Panc1 (cell line): Measurements from ENCODE around the gene ARHGEF3. TPM values are rescaled to one million over a fixed set of nuclear protein-coding genes. Genes with fewer than 3 reads are reported as not detected.

Experiments used
- ATAC-seq: fragments of 200-7000 bp; cut with Tn5 transposase; 2 replicates; pipeline ENCODE4 v1.9.1; 2020; ENCODE audit warnings: mild to moderate bottlenecking, moderate library complexity
- BruUV-seq: library from RNA; stranded (reverse); fragments of 400-500 nt; replicated peaks from 2 replicates; lab custom pipeline; 2021; lab: Mats Ljungman, UMichigan
- CTCF ChIA-PET: fragments of 300-600 bp; sonication (Branson Sonifier 250); formaldehyde crosslinking; loops from one replicate; lab custom pipeline; 2022; ENCODE audit warnings: antibody characterized with exemption; lab: Charles Lee
- POLR2A ChIA-PET: fragments of 300-600 bp; sonication (Branson Sonifier 250); formaldehyde crosslinking; loops from one replicate; lab custom pipeline; 2022; ENCODE audit warnings: antibody characterized with exemption; lab: Charles Lee
- DNase-seq: peaks from one replicate; pipeline ENCODE4 v3.0.0-alpha.2; 2010; ENCODE audit warnings: low read depth, low spot score
- H3K27ac ChIP-seq: 2 replicates; pipeline ENCODE4 v1.5.1; 2011; ENCODE audit warnings: mild to moderate bottlenecking, low read length, inconsistent platforms
- H3K27me3 ChIP-seq: fragments of 200-500 bp; sonication (Bioruptor generic); 2 replicates; pipeline ENCODE4 v1.6.0; 2014; ENCODE audit warnings: low read length, inconsistent platforms; ENCODE audit not compliant: control insufficient read depth, insufficient read depth
- H3K36me3 ChIP-seq: fragments of 200-500 bp; sonication (Bioruptor generic); 2 replicates; pipeline ENCODE4 v1.5.1; 2014; ENCODE audit warnings: inconsistent platforms, mild to moderate bottlenecking, low read length, moderate library complexity; ENCODE audit not compliant: control insufficient read depth, insufficient read depth
- H3K4me1 ChIP-seq: 2 replicates; pipeline ENCODE4 v1.5.1; 2011; ENCODE audit warnings: inconsistent platforms, mild to moderate bottlenecking, low read length, moderate library complexity; ENCODE audit not compliant: control insufficient read depth, insufficient read depth
- H3K4me3 ChIP-seq, 2 experiments: 2 replicates each; pipeline ENCODE4 v1.5.1; 2011 to 2012; ENCODE audit warnings: low read depth in 2 of 2, low read length in 2 of 2, mild to moderate bottlenecking in 2 of 2, inconsistent platforms in 1 of 2, moderate library complexity in 1 of 2
- H3K9me3 ChIP-seq: fragments of 200-500 bp; sonication (Bioruptor generic); 2 replicates; pipeline ENCODE4 v1.5.1; 2014; ENCODE audit warnings: low read depth, mild to moderate bottlenecking, inconsistent platforms, low read length, moderate library complexity; ENCODE audit not compliant: control insufficient read depth, insufficient read depth
- POLR2AphosphoS5 ChIP-seq: IDR thresholded peaks from 2 replicates; pipeline ENCODE4 v1.6.1; 2012; ENCODE audit warnings: mild to moderate bottlenecking, low read depth, low read length, moderate library complexity
- SIN3A ChIP-seq: IDR thresholded peaks from 2 replicates; pipeline ENCODE4 v1.6.1; 2012; ENCODE audit warnings: low read depth, mild to moderate bottlenecking, low read length, moderate library complexity, borderline replicate concordance; ENCODE audit not compliant: insufficient read depth
- TCF7L2 ChIP-seq: IDR thresholded peaks from 2 replicates; pipeline ENCODE4 v1.6.1; 2011; ENCODE audit warnings: mild to moderate bottlenecking, low read depth, low read length, inconsistent platforms
- in situ Hi-C: cut with HindIII; loops from 2 replicates; pipeline ENCODE4 v1.10.0; 2016; ENCODE audit warnings: low sequenced_read_pairs, low pct_unique_long_range_greater_than_20kb
- intact Hi-C: fragments of 100-400 bp; cut with micrococcal nuclease; formaldehyde crosslinking; loops from one replicate; pipeline ENCODE4 v1.10.0; 2022; ENCODE audit not compliant: unreplicated experiment
- total RNA-seq: library from RNA; stranded (reverse); gene quantifications from one replicate; pipeline ENCODE4 v1.2.1, GENCODE V29; 2021; ENCODE audit not compliant: unreplicated experiment
- TF ChIP-seq, protein P1 (sequence below), 2 experiments: IDR thresholded peaks; 2 replicates each; pipeline ENCODE4 v1.6.1; 2011 to 2012; ENCODE audit warnings: low read depth in 2 of 2, control low read depth in 1 of 2, low read length in 1 of 2, mild to moderate bottlenecking in 1 of 2, moderate library complexity in 1 of 2; ENCODE audit not compliant: insufficient read depth in 1 of 2
- TF ChIP-seq, protein P2 (sequence below): fragments of 450-650 bp; IDR thresholded peaks from 2 replicates; pipeline ENCODE4 v1.5.1; 2017; ENCODE audit warnings: mild to moderate bottlenecking

ARHGEF3 gene
- total RNA-seq, 1 experiment from 2014 or later, result 19.8 TPM

DNA sequence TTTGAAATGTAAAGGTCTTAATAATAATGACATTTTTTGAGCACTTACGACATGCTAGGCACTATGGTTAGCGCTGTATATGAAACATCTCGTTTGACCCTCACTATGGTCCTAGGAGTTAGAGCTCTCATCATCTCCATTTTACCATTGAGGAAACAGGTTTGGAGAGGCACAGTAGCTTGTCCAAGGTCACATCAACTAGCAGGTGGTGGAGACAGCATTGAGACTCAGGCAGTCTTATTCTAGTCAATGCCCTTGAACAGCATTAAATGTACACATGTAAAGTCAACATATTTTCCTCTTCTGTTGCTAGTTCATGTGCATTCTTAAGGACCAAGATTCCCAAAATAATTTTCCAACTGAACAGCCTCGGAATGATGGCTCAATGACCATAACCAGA, 4.8 kb downstream of the ARHGEF3 start:
- in situ Hi-C loops (no loop called here), intact Hi-C loops (no loop called here)
- no peak overlapping the region for H3K4me3 ChIP-seq
- ChIA-PET POLR2A (no interaction called here), CTCF (no interaction called here)
- no TSS peak for BruUV-seq
- DNase-seq (no peak), ATAC-seq (no peak)
- H3K4me1 ChIP-seq, result peaks cover 5% of the 10 kb centered on the region
- no peaks in the 10 kb centered on the region for H3K9me3 ChIP-seq
- TF ChIP-seq, protein P1, sequence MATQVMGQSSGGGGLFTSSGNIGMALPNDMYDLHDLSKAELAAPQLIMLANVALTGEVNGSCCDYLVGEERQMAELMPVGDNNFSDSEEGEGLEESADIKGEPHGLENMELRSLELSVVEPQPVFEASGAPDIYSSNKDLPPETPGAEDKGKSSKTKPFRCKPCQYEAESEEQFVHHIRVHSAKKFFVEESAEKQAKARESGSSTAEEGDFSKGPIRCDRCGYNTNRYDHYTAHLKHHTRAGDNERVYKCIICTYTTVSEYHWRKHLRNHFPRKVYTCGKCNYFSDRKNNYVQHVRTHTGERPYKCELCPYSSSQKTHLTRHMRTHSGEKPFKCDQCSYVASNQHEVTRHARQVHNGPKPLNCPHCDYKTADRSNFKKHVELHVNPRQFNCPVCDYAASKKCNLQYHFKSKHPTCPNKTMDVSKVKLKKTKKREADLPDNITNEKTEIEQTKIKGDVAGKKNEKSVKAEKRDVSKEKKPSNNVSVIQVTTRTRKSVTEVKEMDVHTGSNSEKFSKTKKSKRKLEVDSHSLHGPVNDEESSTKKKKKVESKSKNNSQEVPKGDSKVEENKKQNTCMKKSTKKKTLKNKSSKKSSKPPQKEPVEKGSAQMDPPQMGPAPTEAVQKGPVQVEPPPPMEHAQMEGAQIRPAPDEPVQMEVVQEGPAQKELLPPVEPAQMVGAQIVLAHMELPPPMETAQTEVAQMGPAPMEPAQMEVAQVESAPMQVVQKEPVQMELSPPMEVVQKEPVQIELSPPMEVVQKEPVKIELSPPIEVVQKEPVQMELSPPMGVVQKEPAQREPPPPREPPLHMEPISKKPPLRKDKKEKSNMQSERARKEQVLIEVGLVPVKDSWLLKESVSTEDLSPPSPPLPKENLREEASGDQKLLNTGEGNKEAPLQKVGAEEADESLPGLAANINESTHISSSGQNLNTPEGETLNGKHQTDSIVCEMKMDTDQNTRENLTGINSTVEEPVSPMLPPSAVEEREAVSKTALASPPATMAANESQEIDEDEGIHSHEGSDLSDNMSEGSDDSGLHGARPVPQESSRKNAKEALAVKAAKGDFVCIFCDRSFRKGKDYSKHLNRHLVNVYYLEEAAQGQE (IDR thresholded peaks at IDR 0.05; ENCODE audit: insufficient read depth in 1 of 2, low read depth in 2 of 2, low read length in 1 of 2), result no peak
- TF ChIP-seq SIN3A, result no peak
- no peak for TF ChIP-seq TCF7L2
- TF ChIP-seq, protein P2, sequence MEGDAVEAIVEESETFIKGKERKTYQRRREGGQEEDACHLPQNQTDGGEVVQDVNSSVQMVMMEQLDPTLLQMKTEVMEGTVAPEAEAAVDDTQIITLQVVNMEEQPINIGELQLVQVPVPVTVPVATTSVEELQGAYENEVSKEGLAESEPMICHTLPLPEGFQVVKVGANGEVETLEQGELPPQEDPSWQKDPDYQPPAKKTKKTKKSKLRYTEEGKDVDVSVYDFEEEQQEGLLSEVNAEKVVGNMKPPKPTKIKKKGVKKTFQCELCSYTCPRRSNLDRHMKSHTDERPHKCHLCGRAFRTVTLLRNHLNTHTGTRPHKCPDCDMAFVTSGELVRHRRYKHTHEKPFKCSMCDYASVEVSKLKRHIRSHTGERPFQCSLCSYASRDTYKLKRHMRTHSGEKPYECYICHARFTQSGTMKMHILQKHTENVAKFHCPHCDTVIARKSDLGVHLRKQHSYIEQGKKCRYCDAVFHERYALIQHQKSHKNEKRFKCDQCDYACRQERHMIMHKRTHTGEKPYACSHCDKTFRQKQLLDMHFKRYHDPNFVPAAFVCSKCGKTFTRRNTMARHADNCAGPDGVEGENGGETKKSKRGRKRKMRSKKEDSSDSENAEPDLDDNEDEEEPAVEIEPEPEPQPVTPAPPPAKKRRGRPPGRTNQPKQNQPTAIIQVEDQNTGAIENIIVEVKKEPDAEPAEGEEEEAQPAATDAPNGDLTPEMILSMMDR, result no peak
- TF ChIP-seq POLR2AphosphoS5, result no peak
- H3K27me3 ChIP-seq, result no peaks in the 10 kb centered on the region
- no peaks in the 10 kb centered on the region for H3K36me3 ChIP-seq
- no peak overlapping the region for H3K27ac ChIP-seq

DNA sequence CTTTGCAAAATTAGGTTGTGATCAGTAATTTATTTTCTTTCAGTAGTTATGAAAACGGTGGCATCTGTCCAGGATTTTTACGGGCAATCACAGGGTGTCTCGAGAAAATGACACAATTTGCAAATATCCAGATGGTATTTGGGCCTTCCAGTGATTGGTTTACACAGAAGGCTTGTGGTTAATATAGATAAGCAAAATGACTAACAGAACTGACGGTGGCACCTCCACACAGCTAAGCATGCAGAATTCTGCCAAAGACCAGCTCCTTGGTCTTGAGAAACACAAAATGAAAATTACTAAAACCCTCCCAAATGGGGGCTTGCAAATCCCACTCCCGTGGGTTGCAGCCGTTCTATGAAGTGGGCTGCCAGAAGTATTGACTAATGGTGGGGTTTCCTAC, 5.5 kb downstream of the ARHGEF3 start:
- DNase-seq, result no peak
- Histone ChIP-seq H3K27ac (no peak overlapping the region), H3K4me3 (no peak overlapping the region), H3K27me3 (no peaks in the 10 kb centered on the region), H3K9me3 (no peaks in the 10 kb centered on the region), H3K4me1 (peaks cover 5% of the 10 kb centered on the region), H3K36me3 (no peaks in the 10 kb centered on the region)
- in situ Hi-C loops (no loop called here), intact Hi-C loops (no loop called here)
- no TSS peak for BruUV-seq
- ChIA-PET POLR2A (interaction anchor here (0.6 kb wide), 1 partner anchor 187 kb away, joined by 3 read pairs; no protein-coding TSS in a partner anchor), CTCF (no interaction called here)
- TF ChIP-seq TCF7L2, result no peak
- TF ChIP-seq, protein P2, result no peak
- TF ChIP-seq, protein P1 (IDR thresholded peaks at IDR 0.05; ENCODE audit: insufficient read depth in 1 of 2, low read depth in 2 of 2, low read length in 1 of 2), result no peak
- TF ChIP-seq SIN3A, result no peak
- TF ChIP-seq POLR2AphosphoS5, result no peak
- no peak for ATAC-seq
